ENCODE results near the gene PNKD. TPM values are rescaled to one million over a fixed set of nuclear protein-coding genes. Genes with fewer than 3 reads are reported as not detected.

The PNKD gene
- total and polyA plus RNA-seq, 2 donors from 2014 or later, result 90.6 to 244 TPM

DNA sequence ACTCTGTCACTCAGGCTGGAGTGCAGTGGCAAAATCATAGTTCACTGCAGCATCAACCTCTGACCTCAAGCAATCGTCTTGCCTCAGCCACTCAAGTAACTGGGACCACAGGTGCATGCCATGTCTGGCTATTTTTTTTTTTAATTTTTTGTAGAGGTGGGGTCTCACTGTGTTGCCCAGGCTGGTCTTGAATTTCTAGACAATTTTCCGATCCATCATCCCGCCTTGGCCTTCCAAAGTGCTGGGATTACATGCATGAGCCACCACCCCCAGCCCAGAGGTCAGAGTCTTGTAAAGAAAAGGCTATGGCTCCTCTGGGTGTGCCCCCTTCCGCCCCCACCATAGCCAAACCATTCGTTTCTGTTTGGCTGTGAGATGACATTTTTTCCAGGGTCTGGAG, 35.1 kb downstream of the PNKD start:
- FAIRE-seq, result no peak
- DNase-seq, result no peak
- intact Hi-C loops (cut with DNase I), result loop anchor here (10.0 kb wide), 1 partner anchor 49 kb away; the partner anchor contains the start of gene CATIP

GRCh38 chr2:218306184-218306920, 36.0 kb downstream of the PNKD start:
- Histone ChIP-seq H3K27me3 (ENCODE audit: control insufficient read depth, insufficient read depth, low read length) (no peaks in the 10 kb centered on the region), H3K4me3 (ENCODE audit: low read length in 3 of 3) (no peak overlapping the region), H3K9ac (ENCODE audit: low read length in 3 of 3) (no peak overlapping the region), H3K4me1 (ENCODE audit: control insufficient read depth in 2 of 3, insufficient read depth in 2 of 3, low read depth in 1 of 3, low read length in 3 of 3) (peaks cover 2 to 3% (median 2%) of the 10 kb centered on the region in 3 donors), H3K27ac (ENCODE audit: low read depth in 2 of 2, low read length in 2 of 2) (no peak overlapping the region), H3K9me3 (ENCODE audit: control insufficient read depth in 2 of 3, insufficient read depth in 1 of 3, low read length in 3 of 3) (no peaks in the 10 kb centered on the region), H3K36me3 (ENCODE audit: control insufficient read depth in 2 of 3, insufficient read depth in 3 of 3, low read length in 3 of 3) (no peaks in the 10 kb centered on the region)
- FAIRE-seq (no peak), DNase-seq (no peak)
- intact Hi-C loops (cut with DNase I), result loop anchor here (10.0 kb wide), 1 partner anchor 48 kb away; the partner anchor contains the start of gene CATIP
- TF ChIP-seq CTCF (IDR thresholded peaks at IDR 0.05; ENCODE audit: borderline replicate concordance, extremely low read depth, insufficient read depth), result no peak

More for the DNA sequence above, 35.1 kb downstream of the PNKD start:
- no peaks in the 10 kb centered on the region for H3K27me3 ChIP-seq (ENCODE audit: control insufficient read depth, insufficient read depth, low read length)
- no peak overlapping the region for H3K27ac ChIP-seq (ENCODE audit: low read depth in 2 of 2, low read length in 2 of 2)
- H3K9ac ChIP-seq (ENCODE audit: low read length in 3 of 3), result no peak overlapping the region
- H3K36me3 ChIP-seq (ENCODE audit: control insufficient read depth in 2 of 3, insufficient read depth in 3 of 3, low read length in 3 of 3), result no peaks in the 10 kb centered on the region
- TF ChIP-seq CTCF (IDR thresholded peaks at IDR 0.05; ENCODE audit: borderline replicate concordance, extremely low read depth, insufficient read depth), result no peak
- no peak overlapping the region for H3K4me3 ChIP-seq (ENCODE audit: low read length in 3 of 3)
- H3K9me3 ChIP-seq (ENCODE audit: control insufficient read depth in 2 of 3, insufficient read depth in 1 of 3, low read length in 3 of 3), result no peaks in the 10 kb centered on the region
- peaks cover 0 to 3% (median 2%) of the 10 kb centered on the region in 3 donors for H3K4me1 ChIP-seq (ENCODE audit: control insufficient read depth in 2 of 3, insufficient read depth in 2 of 3, low read depth in 1 of 3, low read length in 3 of 3)

- Histone ChIP-seq H3K9ac (ENCODE audit: low read length in 3 of 3) (no peak overlapping the region), H3K27ac (ENCODE audit: low read depth in 2 of 2, low read length in 2 of 2) (no peak overlapping the region), H3K9me3 (ENCODE audit: control insufficient read depth in 2 of 3, insufficient read depth in 1 of 3, low read length in 3 of 3) (no peaks in the 10 kb centered on the region), H3K4me1 (ENCODE audit: control insufficient read depth in 2 of 3, insufficient read depth in 2 of 3, low read depth in 1 of 3, low read length in 3 of 3) (peaks cover 0 to 8% (median 5%) of the 10 kb centered on the region in 3 donors), H3K36me3 (ENCODE audit: control insufficient read depth in 2 of 3, insufficient read depth in 3 of 3, low read length in 3 of 3) (no peaks in the 10 kb centered on the region), H3K27me3 (ENCODE audit: control insufficient read depth, insufficient read depth, low read length) (no peaks in the 10 kb centered on the region), H3K4me3 (ENCODE audit: low read length in 3 of 3) (no peak overlapping the region)
- TF ChIP-seq CTCF (IDR thresholded peaks at IDR 0.05; ENCODE audit: borderline replicate concordance, extremely low read depth, insufficient read depth), result no peak
- no peak for FAIRE-seq
- intact Hi-C loops (cut with DNase I), result loop anchor here (10.0 kb wide), 1 partner anchor 47 kb away; the partner anchor contains the start of gene CATIP
- DNase-seq, result no peak
Observed at GRCh38 chr2:218307415-218308090, 37.2 kb downstream of the PNKD start.

All from kidney (tissue), 14 donors.